GM21529 (cell line): ENCODE results near the gene MSI2.

Experiments used
- ATAC-seq: cut with Tn5 transposase; IDR thresholded peaks from one replicate; pipeline ENCODE4 v1.9.1; 2021; ENCODE audit not compliant: unreplicated experiment

The MSI2 gene

DNA sequence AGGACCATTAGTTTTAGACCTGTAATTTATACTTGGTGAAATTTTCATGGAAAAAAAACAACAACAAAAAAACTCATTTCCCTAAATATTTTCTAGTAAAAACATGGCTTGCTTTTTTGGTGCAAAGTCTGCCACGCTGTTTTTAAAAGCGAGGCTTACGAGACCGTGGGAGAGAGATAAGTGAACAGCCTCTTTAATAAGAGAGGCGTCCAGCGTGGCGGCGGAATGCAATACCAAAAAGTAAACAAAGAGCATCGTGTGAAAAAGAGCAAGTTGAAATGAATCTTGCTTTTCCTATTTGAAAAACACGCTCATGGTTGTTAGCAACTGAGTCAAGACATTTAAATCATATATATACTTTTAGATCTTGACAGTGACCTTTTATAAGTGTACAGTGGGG, 10.5 kb upstream of the MSI2 start:
- no peak for ATAC-seq

DNA sequence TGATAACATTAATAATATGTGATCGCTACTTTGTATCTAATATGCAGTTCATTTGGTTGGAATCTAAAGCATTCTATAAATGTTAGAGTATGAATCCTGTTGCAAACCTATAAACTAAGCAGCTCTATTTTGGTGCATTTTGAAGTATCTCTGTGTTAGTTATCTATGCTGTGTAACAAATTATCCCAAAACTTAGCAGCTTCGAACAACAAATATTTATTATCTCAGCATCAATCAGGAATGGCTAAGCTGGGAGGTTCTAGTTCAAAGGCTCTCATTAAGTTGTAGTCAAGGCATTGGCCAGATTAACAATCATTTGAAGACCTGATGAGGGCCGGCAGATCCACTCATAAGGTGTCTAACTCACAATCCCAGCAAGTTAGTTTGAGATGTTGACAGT, 10.1 kb upstream of the MSI2 start:
- no peak for ATAC-seq

DNA sequence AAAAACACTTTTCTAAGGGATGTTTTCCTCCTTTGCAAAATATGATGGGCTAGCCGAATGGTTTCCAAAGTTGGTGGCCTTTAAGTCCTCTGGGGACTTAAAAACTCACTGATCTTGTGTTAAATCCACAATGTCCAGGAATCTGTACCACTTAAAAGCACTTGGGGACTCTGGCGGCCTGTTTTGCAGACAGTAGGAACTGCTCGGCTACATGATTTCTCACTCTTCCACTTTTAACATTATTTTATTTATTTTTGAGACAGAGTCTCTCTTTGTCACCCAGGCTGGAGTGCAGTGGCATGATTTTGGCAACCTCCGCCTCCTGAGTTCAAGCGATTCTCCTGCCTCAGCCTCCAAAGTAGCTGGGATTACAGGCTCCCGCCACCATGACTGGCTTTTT, 9.1 kb upstream of the MSI2 start:
- no peak for ATAC-seq

DNA sequence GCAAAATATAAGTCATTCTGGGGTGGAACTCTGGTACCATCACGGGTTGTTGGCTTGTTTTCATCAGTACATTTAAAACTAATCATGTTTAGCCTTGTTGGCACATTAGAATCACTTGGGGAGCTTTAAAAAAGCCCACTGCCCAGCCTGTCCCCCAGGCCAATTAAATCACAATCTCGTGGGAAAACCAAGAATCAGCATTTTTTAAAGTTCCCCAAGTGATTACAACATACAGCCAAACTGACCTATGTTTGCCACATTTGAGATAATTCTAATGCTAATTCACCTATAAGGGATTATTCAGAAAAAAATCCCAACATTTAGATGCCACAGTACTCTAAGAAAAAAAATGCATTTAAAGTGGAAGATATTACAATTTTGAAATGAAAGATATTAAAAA, 8.4 kb upstream of the MSI2 start:
- ATAC-seq, result no peak

DNA sequence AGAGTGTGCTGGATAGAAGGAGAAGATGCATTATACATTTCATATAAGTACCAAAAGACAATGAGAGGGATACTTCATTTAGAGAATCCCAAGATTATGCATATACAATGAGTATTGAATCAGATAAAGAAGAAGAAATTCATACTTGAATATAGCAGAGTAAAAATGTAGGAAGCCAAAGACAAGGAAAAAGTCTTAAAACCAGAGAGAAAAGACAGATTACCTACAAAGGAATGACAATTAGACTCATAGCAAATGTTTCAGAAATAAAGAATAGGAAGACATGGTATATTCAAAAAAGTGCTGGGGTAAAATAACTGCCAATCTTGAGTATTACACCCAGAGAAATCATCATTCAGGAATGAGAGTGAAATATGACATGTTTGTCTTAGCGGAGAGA, 6.8 kb upstream of the MSI2 start:
- no peak for ATAC-seq

DNA sequence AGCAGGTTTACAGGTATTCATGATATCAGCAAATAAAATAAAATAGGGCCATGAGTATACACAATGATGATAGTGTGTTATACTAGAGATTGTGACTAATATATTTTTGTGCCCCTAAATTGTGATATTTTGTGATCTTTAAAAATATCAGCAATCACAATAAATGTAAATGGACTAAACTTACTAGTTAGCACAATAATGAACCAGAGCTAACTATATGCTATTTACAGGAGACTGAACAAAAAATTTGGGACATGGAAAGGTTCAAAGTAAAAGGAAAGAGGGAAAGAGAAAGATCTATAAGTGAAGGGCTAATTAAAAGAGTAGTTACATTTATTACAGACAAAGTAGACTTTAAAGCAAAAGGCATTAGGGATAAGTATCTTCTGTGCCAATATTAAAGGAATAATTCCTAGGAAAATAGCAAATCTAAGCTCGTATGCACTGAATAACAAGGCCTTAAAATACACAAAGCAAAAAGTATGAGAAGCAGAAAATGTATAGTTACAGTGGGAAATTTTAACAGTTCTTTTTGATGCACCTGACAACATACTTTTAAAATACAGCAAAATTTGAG, 5.0 kb upstream of the MSI2 start:
- no peak for ATAC-seq

DNA sequence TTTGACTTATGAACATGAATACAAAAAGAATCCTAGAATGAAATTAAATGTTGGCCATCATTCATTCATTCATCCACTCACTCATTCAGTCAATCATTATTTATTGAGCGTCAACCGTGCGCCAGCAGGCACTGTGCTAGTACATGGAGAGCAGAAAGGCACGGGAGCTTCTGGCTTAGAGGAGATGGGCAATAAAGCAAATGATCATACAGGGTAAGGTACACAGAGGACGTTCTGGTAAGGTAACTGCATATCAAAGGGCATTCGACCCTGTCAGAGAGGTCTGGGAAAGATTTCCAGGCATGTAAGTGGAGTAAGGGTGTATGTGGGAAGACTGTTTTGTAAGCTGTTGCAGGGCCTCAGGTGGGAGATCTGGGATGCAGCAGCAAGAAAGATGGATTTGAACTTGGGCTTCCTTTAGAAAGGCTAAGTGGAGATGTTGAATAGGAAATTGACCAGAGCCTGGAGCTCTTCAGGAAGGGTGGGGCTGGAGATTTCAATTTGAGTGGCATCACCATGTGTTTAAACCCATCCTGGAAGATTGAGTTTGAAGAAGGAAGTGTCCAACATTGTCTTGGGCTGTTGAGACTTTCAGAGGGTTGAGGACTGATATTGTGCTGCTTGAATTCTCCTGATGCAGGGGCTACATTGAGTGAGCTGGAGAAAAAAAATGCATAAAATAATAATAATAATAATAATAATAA, 2.8 kb upstream of the MSI2 start:
- no peak for ATAC-seq

DNA sequence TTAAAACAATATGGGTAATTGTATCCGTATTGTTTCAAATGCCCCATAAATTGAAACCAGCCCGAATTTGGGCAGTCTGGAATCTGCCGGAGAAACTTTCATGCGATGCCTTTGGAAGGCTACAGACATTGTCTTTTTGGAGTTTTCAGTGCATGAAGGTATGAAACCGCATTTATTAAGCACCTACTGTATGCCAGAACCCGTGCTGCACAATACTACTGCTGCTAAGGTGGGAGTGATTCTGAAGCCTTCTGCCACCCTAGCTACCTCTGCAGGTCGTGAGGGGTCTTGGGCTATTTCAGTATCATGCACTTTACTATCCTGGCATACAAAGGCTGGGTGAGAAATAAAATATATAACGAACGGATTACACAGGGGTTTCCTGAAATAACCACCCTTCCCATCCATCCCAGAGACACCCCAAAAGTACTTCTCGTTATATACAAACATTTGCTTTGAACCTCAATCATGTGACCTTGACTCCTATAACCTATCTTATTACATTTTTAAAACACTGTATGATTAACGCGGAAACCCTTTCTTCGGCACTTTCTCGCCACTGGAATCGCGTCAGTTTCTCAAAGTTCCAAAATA, 1.0 kb upstream of the MSI2 start:
- no peak for ATAC-seq

DNA sequence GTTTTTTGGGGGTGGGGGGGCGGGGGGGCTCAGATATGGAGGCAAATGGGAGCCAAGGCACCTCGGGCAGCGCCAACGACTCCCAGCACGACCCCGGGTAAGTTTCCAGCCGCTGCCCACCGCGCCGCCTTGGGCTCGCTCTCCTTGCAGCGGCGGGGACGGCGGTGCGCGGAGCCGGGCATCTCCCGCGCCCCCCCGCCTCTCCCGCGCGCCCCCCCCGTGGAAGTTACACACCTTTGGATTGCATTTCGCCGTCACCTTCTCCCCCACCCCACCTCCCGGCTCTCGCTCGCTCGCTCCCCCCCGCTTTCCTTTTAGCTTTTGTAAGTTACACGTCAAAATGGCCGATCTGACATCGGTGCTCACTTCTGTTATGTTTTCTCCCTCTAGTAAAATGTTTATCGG, 387 bp downstream of the MSI2 start:
- ATAC-seq, result peak; percentile 3

DNA sequence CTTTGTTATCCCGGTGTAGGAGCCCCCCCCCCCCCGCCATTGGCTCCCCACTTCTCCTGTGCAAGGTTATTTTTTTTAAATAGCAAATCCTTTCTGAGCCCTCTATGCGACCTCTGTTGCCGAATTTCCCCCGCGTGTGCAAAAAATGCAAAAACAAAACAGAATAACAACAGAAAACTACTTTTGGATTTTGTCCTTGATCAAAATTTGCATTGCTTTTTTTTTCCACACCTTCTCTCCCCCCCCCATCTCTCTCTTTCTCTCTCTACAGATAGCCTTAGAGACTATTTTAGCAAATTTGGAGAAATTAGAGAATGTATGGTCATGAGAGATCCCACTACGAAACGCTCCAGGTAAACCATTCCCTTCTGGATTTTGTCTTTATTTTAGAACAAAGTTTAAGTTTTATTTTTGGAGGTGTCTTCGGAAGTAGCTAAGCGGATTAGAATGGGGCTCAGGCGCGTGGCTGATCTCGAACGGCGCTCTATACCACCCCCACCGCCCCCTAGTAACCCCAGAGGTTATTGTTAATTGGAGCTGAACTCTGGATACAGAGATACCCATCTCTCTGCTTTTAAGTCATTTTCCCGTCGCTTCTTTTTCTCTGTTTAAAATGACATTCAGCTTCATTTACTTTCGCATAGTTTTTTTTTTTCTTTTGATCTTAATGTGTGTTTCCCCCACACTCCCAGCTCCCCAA, 1.0 kb downstream of the MSI2 start:
- ATAC-seq, result no peak

DNA sequence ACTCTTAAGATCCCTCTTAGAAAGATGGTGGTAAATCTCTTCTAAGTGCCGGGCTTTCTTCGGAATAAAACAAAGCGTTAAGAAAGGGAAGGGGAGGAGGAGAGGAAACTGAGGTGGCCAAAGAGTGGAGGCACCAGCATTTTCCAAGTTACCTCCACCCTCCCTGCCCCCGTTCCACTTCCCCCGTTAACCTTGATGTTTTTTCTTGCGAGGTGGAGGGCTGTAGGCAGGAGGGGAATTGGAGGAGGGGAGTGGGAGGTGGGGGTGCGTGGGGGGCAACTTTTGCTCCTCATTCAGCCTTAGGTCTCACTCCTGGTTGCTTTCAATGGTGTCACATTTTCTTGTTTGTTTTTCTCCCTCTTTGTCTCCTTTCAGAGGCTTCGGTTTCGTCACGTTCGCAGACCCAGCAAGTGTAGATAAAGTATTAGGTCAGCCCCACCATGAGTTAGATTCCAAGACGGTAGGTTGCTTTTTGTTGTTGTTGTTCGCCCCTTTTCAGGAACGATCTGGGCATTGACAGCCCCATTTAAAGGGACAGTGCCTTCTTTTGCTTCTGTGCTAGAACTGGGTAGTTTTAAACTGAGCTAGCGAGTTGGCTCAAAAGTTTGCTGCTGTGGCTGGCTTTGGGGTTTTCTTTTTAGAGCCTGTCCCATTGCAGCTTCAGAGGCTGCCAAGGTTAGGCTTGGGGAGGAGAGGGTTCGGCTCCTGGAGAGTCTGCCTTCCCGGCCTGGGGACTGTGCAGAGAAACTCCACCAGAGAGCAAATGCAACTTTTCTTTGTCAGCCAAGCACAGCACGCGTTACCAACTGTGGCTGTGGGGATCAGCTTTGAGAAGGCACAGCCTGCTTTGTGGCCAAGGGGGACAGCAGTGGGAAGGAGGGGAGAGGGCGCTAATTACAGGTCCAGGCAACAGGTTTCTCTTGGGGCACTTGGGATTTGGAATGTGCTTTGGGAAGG, 1.9 kb downstream of the MSI2 start:
- ATAC-seq, result no peak

DNA sequence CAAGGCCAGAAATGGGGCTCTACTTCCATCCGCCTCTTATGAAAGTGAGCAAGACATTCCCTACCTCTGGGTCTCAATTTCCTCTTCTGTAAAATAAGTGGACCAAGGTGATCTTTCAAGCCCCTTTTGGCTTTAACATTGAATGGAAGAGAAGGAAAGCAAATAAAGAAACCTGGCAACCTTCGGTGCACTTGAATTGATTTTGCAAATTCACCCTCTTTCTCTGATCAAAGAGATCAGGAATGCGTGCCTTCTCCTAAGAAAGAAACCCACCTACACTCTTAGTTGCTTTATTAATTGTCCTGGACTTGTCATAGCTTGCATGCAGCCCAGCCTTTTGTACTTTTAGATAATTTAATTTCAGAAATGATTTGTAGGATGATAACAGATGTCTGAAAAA, 3.0 kb downstream of the MSI2 start:
- no peak for ATAC-seq

DNA sequence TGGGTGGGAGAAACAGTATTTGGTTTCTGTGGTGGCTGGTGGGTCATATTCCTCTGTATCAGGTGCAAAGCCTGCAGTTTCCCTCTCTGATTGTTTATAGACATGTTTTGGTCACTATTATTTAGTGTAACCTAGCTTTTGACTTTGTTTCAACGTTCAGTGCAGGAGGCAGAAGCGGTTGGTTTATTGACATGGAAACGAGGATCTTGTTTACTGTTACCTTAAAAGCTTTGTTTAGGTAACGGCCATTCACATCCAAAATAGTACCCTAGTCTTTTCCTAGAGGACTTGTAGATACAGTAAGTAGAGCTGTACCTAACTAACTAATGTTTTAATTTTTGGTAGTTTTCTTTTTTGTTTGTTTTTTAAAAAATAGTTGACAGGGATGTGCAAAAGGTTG, 3.5 kb downstream of the MSI2 start:
- no peak for ATAC-seq

DNA sequence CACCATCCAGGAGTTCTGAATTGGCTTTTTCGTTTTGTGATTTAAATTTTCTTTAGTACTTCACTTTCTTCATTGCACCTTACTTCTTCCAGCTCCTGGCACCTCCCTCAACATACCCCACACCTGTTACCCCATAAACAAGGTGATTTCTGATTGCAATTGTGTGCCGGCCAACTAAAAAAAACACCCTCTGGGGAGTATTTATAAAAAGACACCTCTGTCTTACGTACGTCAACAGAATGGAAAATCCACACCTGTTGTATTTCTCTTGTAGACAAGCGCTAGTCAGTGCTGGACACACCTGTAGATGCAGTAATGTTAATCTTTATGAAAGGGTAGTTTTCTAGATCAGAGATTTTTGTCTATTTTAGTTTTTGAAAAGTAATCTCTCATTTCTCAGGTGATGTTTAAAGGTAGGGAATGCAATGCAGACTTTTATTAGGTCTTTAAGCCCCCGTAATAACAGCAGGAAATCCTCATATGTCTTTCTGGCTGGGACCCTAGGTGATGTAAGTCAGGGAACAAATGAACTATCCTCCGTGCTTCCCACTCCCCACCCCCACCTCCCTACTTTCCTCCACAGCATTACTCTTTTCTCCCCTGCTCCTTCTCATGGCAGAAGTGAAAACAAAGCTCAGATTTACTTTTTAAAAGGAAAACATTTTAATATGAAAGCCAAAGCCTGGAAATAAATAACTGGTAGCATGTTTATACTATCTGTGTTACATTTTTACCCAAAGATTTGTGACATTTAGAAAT, 4.2 kb downstream of the MSI2 start:
- ATAC-seq, result no peak

DNA sequence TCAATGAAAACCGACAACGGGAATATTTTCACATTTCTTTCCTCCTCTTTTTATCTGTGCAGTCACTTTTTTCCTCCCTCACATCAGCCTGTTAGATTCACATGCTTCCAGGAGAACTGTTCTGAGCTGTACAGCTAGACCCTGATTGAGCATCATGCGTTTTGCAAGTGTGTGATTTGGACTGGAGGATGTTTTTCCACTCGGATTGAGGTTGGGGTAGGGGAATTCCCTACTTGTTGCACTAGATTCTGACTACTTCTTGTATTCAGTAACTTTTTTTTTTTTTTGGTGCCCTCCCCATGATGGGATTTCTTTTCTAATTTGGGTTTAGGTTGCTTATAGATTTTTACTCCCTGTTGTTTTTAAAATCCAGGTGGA, 4.8 kb downstream of the MSI2 start:
- ATAC-seq, result no peak

DNA sequence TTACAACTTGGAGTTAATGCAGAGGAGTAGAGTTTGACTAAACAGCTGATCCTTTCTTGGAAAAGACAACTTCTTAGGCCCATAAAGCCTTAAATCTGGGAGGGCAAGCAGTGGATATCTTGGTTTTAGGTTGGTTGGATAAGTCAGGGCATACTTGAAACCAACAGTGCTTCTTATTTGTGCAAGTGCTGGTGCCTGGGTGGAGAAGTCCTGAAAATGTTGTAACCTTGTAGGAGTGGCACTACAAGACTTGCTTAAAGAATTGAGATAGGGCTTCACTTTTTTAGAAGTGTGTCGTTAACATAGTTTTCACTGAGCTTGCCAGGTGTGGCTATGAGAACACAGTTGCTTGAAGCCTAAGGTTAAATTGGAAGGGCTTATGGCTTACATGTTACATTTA, 6.2 kb downstream of the MSI2 start:
- ATAC-seq, result no peak

DNA sequence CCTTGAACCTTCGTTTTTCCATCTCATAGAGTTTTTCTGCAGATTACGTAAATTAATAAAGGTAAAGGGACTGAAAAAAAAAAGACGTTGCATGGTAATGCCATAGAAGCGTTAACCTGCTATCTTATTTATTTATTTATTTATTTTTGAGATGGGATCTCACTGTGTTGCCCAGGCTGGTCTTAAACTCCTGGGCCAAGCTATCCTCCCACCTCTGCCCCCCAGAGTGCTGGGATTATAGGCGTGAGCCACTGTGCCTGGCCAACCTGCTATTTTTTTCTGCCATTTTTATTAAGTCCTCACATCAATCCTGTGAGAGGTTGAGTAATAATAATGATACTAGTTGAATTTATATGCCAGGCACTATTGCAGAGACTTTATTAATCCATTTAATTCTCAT, 7.9 kb downstream of the MSI2 start:
- ATAC-seq, result no peak

DNA sequence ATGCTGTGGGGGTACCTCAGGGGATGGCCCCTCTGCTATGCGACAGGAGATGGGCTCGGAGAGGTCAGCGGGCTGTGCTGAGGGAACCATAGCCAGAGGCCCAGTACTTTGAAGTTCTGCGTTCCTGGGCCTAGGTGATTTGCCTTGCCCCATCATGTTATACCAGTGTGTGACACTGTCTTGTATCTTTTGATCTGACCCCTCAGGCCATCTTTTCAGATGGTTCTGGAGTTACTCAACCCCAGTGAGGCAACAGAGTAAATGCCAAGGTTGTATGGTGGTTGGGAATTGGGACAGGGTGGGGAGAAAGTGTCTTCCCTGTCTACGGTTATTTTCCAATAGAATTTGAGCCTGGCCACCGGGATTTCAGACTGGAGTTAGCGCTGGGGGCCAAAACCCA, 8.5 kb downstream of the MSI2 start:
- ATAC-seq, result no peak

DNA sequence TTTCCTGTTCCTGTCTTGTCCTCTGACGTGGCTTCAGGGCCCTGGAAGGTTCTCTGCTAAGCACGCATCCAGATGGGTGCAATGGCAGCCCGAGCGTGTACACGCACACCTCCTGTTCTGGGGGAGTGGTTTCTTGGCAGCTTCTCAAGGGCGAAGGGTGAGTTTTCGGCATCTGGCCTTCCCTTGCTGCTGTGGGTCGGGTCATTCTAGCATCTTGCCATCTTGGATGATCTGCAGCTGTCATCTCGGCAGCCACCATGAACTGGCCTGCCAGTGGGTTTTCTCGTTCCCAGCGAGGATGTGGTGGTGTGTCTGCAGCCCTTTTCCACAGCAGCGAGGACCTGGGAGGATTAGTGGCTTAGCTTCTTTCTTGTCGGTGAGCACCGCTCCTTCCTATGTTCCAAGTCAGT, 10.6 kb downstream of the MSI2 start:
- no peak for ATAC-seq

DNA sequence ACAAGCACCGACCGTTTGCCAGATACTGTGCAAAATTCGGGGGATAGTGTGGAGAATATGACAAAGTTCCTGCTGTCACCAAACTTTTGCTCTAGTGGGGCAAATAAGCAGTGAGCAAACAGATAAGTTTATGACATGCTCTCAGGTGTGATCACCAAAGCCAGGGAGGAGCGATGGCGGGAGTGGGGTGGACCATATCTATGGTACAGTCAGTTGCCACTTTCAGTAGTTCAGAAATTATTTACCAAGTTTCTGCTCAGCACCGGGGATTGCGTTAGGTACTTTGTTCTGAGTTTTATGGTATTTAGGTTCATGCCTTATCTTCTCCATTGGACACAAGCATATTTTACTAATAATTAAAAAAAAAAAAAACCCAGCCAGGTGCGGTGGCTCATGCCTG, 11.9 kb downstream of the MSI2 start:
- no peak for ATAC-seq
